ENCODE results near the gene LMF2.

The LMF2 gene

GRCh38 chr22:50507421-50507990, at the start of gene LMF2:
Gene LMF2, minus strand, starts transcription at chr22:50507702. Its CDS starts 27 bp downstream, at chr22:50507675.
- peak; percentile 95 for DNase-seq

GRCh38 chr22:50556703-50557102, 49.2 kb upstream of the LMF2 start:
- no peak for DNase-seq

GRCh38 chr22:50553310-50553709, 45.8 kb upstream of the LMF2 start:
- DNase-seq = no peak

- no peak for DNase-seq
Observed at GRCh38 chr22:50551160-50551752, 43.8 kb upstream of the LMF2 start.

- DNase-seq = no peak
Observed at GRCh38 chr22:50550395-50550794, 42.9 kb upstream of the LMF2 start.

GRCh38 chr22:50548921-50549790, 41.7 kb upstream of the LMF2 start:
- DNase-seq = no peak

- peak; percentile 71 for DNase-seq
Observed at GRCh38 chr22:50548040-50548920, 40.8 kb upstream of the LMF2 start.

GRCh38 chr22:50547263-50547985, 39.9 kb upstream of the LMF2 start:
- DNase-seq = no peak

- no peak for DNase-seq
Observed at GRCh38 chr22:50546326-50547262, 39.1 kb upstream of the LMF2 start.

GRCh38 chr22:50545522-50546325, 38.2 kb upstream of the LMF2 start, which contains the start of gene KLHDC7B:
Gene KLHDC7B, plus strand, starts transcription at chr22:50545899. Its CDS starts 345 bp downstream, at chr22:50546244.
- peak; percentile 71 for DNase-seq

GRCh38 chr22:50544746-50545253, 37.3 kb upstream of the LMF2 start:
- DNase-seq = peak; percentile 54

- peak; percentile 92 for DNase-seq
Observed at GRCh38 chr22:50544078-50544745, 36.7 kb upstream of the LMF2 start.

GRCh38 chr22:50542416-50542927, 35.0 kb upstream of the LMF2 start:
- DNase-seq = peak; percentile 74

- DNase-seq = peak; percentile 64
Observed at GRCh38 chr22:50541667-50542026, 34.1 kb upstream of the LMF2 start.

- DNase-seq = no peak
Observed at GRCh38 chr22:50540381-50540780, 32.9 kb upstream of the LMF2 start.

GRCh38 chr22:50537765-50538164, 30.3 kb upstream of the LMF2 start:
- DNase-seq = no peak

GRCh38 chr22:50536226-50536625, 28.7 kb upstream of the LMF2 start:
- no peak for DNase-seq

- no peak for DNase-seq
Observed at GRCh38 chr22:50535113-50535512, 27.6 kb upstream of the LMF2 start.
